GM18858 (cell line): ENCODE results near the gene SFMBT1.

Source experiments
- ATAC-seq: cut with Tn5 transposase; IDR thresholded peaks from one replicate; pipeline ENCODE4 v1.9.1; 2021; ENCODE audit not compliant: unreplicated experiment

The SFMBT1 gene

DNA sequence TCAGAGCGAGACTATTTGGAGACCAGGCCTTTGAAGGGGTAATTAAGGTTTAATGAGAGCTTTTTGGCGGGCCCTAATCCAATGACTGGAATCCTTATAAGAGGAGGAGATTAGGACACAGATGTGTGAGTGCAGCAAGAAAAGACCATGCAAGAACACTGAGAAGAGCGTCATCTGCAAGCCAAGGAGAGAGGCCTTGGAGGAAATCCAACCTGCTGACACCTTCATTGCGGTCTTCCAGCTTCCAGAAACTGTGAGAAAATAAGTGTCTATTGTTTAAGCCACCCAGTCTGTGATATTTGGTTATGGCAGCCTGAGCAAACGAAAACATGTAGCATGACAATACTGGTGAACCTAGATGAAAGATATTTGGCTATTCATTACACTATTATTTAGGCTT, 188.0 kb downstream of the SFMBT1 start:
- no peak for ATAC-seq

DNA sequence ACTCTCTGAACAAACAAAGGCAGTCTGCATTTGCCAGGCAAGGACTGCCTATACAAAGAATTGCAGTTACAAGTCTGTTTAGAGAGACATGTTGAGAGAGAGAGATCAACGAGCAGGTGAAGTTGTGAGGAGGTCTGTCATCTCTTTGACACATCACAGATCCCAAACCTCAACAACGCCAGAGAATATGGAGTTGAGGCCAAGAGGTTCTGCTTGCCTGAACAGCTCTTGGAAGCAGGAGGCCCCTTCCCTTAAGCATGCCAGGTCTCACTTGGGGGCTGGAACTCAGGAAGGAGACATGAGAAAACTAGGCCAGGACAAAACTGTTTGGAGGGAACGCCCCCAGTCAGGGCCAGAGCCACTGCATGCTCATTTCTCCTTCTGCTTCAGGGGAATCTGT, 188.7 kb downstream of the SFMBT1 start:
- ATAC-seq, result no peak

DNA sequence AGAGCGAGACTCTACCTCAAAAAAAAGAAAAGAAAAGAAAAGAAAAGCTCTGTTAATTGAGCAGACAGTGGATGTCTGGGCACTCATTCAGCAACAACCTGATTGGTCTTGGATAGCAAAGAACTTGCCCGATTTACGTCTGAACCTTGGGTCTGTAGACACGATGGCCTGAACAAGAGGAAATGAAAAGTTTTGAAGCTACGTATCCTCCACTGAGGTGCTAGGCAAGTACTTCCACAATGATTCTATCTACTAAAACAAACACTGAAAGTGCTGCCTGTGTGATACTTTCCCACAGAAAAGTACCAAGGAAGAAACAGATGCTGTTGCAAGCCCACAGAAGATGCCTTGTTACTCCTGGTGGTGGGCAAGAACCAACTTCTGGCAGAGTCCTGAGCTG, 189.2 kb downstream of the SFMBT1 start:
- no peak for ATAC-seq

DNA sequence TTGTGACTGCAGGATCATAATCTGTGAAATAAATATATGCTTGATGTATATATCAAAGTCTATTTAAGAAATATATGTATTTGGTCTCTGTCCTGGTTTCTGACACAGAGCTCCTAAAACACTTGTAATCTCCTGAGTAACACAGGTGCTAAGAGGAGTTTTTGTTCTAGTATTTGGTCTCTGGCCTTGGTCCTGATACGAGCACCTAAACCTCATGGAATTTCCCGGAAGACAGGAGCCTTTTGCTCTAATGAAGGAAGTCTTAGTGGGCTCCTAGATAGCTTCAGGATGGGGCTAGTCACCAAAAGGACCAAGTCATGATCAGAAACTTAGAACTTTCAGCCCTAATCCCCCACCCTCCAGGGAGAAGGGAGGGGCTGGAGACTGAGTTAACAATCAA, 191.9 kb downstream of the SFMBT1 start:
- no peak for ATAC-seq
